A549 treated with DMSO at 1 μM for 4 hours (cell line): ENCODE measurements around the gene CA10. TPM values are rescaled to one million over a fixed set of nuclear protein-coding genes. Genes with fewer than 3 reads are reported as not detected.

Experiments used
- total RNA-seq: library from RNA; stranded (reverse); fragments of 200-300 nt; extraction: Qiagen RNA extraction; gene quantifications from 5 replicates; pipeline ENCODE4 v1.2.3, GENCODE V29; 2022; ENCODE audit warnings: low read depth

The CA10 gene
- not detected in 5 replicates for total RNA-seq

DNA sequence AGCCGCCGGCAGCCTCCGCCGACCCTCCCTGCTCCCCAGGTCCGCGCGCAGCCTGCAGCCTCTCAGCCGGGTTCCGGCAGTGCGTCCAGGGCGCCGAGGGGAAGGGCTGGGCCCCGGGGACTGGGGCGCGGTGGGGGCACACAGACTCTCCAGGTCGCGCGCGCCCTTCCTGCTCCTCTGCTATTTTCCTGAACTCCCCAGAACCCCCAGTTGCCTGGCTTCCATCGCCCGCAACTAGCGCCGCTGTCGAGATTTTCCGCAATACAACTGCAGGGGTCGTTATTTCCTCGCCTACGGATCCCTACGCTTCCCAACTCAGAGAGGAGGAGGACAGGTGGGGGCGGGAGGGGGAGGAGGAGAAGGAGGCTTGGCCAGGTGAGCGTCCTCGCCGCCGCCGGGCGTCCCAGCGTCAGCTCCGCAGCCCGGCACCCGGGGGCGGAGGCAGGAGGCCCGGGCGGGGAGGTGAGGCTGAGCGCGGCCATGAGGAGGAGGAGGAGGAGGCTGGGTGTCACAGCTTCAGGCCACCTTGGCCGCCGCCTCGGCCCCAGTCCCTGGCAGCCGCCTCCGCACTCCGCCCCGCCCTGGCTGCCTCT, at the start of gene CA10:
TSS of gene CA10 (minus strand) at position 265 of the 593 bp plus-strand sequence.

